DND-41 (cell line): ENCODE measurements around the gene TSC22D2.

ENCODE experiments used
- EZH2 ChIP-seq: IDR thresholded peaks from 3 replicates; pipeline ENCODE4 v1.6.1; 2012; ENCODE audit warnings: borderline replicate concordance, low read depth, mild to moderate bottlenecking, moderate library complexity, low read length, inconsistent platforms; ENCODE audit not compliant: severe bottlenecking
- TF ChIP-seq, protein P1 (sequence below): IDR thresholded peaks from 2 replicates; pipeline ENCODE4 v1.5.1; 2012; ENCODE audit warnings: borderline replicate concordance, low read length, moderate library complexity, mild to moderate bottlenecking; ENCODE audit not compliant: poor library complexity, severe bottlenecking; ENCODE audit errors: extremely low read depth

DNA sequence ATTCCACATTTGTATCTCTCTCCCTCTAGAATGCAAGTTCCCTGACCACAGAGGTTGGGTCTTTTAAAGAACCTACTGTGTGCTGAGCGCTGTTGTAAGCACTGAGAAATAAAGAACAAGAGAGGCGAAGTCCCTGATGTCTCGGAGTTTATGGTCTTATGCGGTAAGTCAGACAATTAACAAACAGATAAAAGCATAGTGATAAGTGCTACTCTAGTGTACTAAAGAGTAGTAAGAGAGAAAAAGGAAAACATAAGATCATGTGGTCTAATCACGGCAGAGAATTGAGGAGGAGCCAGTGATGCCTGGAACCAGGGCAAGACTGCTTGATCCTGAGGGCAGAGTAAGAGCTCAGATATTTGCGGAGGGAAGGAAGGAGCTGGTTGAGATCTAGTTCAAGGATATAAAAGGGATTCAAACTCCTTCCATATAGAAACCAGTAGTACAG, 29.8 kb upstream of the TSC22D2 start:
- TF ChIP-seq EZH2: no peak
- TF ChIP-seq, protein P1, sequence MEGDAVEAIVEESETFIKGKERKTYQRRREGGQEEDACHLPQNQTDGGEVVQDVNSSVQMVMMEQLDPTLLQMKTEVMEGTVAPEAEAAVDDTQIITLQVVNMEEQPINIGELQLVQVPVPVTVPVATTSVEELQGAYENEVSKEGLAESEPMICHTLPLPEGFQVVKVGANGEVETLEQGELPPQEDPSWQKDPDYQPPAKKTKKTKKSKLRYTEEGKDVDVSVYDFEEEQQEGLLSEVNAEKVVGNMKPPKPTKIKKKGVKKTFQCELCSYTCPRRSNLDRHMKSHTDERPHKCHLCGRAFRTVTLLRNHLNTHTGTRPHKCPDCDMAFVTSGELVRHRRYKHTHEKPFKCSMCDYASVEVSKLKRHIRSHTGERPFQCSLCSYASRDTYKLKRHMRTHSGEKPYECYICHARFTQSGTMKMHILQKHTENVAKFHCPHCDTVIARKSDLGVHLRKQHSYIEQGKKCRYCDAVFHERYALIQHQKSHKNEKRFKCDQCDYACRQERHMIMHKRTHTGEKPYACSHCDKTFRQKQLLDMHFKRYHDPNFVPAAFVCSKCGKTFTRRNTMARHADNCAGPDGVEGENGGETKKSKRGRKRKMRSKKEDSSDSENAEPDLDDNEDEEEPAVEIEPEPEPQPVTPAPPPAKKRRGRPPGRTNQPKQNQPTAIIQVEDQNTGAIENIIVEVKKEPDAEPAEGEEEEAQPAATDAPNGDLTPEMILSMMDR: no peak
